ENCODE results near the gene TNS3.

DNA sequence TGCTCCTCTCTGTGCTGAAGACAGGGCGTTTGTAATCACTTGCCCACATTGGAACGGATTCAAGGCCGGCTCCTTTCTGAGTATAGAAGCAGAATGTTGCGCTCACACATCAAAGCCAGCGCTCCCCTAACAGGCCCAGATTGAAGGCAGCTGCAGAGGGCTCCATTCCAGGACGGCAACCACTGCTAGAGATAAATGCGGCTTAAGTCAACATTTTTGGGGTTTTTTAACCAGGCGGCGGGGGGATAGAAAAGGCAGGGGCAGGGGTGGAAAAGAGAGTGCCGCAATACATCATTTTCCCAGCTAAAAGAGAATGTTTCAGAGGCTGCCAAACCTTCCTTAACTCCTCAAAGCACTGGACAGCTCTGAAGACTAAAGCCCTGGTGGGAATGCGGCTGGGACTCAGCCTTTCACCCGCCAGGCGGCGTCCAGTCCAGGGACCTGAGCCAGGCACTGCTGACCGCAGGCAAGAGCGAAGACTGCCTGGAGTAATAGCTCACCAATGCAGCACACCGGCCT lies 189.6 kb downstream of the TNS3 start:
- TF ChIP-seq CTCF (IDR thresholded peaks at IDR 0.05 in 8 of 11, conservative IDR thresholded peaks at IDR 0.05 in 3 of 11) (peak in 1 of 11 experiments; percentile 10), POLR2A (IDR thresholded peaks at IDR 0.05) (no peak)

Measured in spleen (tissue), 7 donors.